Cerebellar nuclear complex (tissue), 1 donor: ENCODE measurements around the gene MYO16.
"Not testable (repeated sequence)": the region's sequence is repeated elsewhere in the genome, so short reads cannot be mapped to it uniquely, and the experiment has no call there.

Experiments used
- DNase-seq, 2 experiments: peaks; one replicate each; lab custom pipeline; 2025; lab: John Stamatoyannopoulos, UW

MYO16 gene

DNA sequence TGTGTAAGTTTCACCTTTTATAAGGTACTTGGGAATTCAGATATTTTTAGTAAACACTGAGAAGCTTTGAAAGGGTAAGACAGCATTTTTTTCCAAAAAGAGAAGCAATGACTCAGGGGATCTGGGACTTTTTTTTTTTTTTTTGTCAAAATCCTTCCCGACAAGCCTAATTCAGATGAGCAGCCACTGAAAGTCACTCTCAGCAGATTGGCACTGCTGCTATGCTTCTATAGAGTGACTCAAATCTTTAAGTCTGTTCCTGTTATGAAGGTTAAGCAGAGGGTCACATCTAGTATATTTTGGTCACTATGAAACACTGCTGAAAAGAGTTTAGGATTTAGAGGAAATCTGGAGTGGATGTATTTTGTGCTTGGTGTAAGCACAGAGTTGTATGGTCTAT is 571.1 kb downstream of the MYO16 start:
- DNase-seq = no peak

DNA sequence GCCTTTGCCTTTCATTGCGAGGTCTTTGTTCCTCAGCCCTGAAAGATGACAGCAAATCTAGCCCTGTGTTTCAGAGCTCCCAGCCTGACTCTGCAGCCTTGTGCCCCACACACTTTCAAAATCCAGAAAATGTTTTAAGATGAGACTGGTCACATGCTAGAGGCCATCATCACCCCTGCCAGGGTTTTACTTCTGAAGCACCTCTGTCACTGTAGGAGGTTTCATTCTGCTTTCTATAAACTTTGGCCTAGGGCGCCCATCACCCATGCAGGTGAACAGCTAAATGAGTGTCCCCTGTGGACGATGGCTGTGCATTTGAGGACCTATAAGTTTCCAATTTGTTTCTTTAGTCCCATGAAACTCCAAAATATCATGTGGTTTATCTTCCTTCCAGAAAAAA is 574.2 kb downstream of the MYO16 start:
- no peak for DNase-seq

DNA sequence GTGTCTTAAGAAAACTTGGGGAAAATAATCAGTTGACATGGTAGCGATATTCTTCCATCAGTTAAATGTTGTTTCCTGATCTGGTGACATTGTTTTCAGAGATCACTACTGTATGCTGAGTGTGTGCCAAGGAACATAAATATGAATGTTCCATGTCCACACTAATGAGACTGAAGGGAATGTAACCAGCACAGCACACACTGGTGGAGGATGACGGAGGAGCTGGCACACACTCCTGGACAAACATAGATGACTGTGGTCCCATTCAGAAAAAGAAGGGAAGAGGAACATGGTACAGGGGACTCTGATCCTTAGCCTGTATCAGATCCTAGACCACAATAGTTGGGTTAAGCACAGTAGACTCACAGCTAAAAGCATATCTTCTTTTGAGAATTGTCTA is 574.8 kb downstream of the MYO16 start:
- DNase-seq = no peak

DNA sequence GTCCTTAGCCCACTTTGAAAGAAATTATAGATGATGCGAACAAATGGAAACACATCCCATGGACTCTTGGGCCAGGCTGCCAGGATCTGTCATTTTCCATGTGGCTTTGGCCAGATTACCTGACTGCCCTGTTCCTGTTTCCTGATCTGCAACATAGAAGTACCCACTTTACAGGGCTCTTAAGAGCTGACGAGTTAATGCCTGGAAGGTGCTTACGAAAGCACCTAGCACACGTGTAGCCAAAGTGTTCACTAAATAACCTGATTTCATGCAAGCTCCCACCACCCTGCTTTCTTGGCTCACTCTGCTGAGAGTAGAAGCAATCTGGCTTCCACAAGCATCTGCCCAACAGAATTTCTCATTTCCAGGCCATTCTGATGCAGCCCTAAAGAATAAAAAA is 575.2 kb downstream of the MYO16 start:
- no peak for DNase-seq

DNA sequence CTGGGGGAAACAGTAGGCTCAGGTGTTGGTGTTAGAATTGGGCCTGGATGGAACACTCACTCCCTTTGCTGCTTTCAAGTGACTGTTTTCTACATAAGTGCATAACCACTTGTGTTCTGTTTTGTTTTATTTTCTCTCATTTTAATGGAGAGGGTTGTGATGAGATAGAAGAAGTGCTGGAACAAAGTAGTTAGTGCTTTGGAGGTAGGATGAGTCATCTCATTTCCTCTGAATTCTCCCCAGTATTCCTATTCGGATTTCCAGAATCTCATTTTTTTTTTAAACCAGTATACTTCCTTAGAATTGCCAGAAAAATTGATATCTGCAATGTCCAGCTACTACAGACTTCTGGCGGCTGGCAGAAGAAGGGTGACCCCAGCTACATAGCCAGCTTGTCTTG is 575.9 kb downstream of the MYO16 start:
- no peak for DNase-seq

DNA sequence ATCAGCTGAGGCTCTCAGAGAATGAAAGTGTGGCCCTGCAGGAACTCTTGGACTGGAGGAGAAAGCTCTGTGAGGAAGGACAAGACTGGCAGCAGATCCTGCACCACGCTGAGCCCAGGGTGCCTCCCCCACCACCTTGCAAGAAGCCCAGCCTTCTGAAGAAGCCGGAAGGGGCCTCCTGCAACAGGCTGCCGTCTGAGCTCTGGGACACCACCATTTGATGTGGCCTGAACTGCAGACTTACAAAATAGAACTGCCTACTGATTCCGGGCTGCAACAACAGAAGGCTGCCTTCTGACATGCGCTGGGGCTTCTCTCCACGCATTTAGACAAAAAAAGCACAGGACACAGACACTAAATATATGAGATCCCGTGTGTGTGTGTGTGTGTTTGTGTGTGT is 577.2 kb downstream of the MYO16 start:
- no peak for DNase-seq

DNA sequence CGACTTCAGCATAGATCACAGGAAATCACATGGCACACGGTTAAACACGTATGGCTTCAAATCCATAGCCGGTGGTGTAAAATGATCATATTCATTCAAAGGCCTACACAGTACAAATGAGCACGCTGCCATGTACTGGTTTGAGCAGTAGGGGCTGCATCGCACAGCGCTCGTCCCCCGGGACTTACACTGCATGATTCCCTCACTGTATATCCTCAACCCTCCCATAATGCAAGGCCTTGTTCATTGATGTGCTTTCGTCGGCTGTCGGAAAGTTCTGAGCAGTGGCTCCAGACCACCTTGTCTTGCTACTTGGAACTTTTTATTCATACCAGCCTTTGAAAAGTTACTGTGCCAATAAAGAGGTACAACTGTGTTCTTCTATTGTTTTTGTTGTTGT is 578.2 kb downstream of the MYO16 start:
- no peak for DNase-seq

DNA sequence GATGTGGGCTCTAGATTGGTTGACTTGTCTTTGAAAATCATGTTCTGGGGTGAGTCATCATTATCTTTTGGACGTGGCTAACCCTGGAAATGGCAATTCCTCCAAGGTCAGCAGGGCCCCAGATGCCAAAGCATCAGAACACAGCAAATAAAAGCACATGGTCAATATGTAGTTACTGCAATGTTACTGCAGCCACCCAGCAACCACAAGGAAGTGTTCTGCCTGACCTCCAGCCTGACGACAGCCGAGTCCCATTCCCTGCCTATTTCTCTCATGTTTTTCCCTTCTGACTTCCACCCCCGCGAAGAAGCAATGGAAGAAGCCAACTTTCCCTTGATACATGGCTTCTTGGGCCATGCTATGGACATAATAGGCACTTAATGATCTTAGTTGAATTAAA is 579.1 kb downstream of the MYO16 start:
- no peak for DNase-seq

DNA sequence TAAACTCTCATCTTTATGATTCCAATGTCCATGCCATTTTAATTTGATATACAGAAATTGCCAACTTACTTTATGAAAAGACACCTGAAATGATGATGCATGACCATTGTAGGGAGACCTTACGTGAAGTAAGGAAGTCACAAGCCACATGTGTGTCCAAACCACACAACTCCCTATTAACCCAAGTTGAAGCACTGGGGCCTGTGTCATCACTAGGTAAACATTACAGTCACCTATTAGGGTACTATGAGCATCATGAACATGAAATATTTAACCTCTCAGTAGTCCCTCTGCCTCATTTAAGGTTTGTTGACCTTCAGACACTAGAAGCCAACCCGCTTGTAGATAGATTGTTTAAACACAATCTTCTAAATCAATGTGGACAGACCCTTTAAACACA is 580.1 kb downstream of the MYO16 start:
- DNase-seq = no peak

DNA sequence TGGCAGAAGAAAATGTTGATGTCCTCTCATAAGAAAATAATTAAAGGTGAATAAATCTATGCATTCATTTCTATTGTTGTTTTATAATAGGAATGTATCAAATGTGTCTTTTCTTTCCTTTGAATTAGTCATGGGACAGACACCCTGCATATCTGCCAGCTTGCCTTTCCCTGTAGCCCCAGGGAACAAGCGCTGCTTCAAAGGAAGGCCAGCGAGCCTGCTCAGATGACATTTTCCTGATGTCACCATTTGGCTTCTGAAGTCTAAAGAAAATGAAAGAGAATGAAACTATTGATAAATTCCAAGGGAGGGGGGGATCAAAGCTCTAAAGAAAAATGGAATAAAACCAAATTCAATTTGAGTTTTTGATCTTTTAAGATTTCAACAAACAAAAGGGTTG is 582.2 kb downstream of the MYO16 start:
- no peak for DNase-seq

DNA sequence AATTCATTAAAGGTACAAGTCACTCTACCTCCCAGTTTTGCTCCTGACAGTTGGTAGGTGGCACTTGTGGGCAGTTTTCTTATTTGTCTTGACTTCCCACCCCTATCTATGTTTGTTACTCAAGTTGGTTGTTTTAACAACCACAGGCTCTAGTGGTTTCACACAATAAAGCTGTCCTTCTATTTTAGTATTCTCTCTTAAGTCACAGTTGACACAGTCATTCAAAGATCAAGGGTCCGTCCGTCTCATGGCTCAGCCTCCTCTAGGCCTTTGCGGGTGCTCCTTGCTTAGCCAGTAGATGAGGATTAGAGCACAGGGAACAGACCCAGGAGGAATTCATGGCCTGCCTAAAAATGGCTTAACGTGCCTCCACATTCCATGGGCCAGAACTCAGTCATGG is 583.2 kb downstream of the MYO16 start:
- no peak for DNase-seq

DNA sequence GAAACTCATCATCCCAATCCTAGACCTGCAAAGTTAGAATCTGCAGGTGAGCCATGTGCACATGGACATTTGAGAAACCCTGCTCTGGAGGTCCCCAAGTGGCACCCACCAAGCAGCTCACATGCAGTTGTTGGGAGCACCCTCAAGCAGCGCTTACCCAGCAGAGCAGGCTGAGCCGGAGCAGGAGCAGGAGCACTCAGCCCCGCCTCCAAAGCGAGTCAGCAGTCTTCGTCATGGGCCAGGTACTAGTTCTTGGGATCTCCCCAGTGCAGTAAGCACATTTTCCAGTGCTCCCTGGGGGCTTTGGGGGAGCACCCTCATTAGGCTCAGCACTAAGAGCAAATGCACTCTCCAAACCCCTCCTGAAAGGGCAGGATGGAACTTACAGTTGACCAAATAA is 584.3 kb downstream of the MYO16 start:
- no peak for DNase-seq

DNA sequence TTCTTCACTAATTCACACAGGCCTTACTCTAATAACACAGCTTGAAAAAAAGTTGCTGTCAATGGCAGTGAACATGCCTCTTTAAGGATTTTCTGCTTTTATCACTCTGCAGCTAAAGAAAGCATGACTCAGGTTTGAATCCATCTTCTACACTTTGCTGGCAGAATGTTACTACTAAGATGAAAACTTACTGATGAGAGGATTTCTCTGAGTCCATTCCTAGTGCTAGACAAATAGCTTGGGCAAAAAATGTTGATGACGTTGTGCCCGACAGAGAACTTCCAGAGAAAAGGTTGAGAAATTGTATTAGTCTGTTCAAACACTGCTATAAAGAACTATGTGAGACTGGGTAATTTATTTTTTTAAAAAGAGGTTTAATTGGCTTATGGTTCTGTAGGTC is 585.0 kb downstream of the MYO16 start:
- DNase-seq = no peak

DNA sequence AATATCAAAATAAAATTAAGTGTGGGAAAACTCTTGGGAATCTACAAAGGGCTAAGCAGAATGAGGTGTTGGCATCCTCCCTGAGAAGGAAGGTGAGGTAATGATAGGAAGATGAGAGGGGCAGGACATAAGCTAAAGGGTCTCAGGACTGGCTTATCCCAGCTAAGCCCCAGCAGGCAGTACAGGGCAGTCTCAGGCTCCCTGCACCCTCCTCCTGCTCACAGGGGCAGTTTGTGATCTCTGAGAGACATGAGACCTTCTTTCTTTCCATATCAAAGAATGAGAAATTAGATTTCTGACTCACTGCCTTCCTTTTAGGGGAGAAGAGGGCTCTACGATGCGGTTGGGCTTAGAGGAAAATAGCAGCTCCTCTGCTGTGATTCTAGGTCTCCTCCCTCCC is 586.0 kb downstream of the MYO16 start:
- no peak for DNase-seq

DNA sequence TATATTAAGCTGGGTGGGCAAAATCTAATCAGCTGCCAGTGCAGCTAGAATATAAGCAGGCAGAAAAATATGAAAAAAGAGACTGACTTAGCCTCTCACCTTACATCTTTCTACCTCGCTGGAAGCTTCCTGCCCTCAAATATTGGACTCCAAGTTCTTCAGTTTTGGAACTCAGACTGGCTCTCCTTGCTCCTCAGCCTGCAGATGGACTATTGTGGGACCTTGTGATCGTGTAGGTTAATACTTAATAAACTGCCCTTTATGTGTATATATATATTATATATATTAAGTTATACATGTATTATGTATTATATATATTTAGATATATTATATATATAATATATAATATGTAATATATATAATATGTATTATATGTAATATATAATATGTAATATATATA is 588.1 kb downstream of the MYO16 start:
- not testable (repeated sequence) for DNase-seq

DNA sequence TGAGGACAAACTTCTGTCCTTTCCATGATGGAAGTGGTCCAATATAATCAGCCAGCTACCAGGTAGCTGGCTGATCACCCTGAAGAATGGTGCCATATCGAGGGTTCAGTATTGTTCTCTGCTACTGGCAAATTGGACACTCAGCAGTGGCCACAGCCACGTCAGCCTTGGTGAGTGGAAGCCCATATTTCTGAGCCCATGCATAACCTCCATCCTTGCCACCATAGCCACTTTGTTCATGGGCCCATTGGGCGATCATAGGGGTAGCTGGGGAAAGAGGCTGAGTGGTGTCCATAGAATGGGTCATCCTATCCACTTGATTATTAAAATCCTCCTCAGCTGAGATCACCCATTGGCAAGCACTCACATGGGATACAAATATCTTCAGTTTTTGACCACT is 591.2 kb downstream of the MYO16 start:
- no peak for DNase-seq

DNA sequence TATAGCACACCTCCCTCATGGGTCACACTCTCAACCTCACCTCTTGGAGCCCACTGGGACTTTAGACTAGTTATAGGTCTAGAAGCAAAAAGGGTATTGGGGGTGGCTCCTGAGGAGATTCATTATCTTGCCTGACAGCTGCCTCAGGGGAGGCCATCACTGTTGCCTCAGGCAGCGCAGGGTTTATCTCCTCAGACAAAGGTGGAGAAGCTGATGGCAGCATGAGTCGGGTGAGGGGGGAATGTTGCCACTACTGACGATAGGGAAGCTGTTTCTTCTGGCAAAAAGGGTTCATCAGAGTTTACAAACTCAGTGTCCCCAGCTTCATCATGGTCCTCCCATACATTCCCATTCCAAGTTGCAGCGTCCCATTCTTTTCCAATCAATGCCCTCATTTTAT is 594.6 kb downstream of the MYO16 start:
- no peak for DNase-seq

DNA sequence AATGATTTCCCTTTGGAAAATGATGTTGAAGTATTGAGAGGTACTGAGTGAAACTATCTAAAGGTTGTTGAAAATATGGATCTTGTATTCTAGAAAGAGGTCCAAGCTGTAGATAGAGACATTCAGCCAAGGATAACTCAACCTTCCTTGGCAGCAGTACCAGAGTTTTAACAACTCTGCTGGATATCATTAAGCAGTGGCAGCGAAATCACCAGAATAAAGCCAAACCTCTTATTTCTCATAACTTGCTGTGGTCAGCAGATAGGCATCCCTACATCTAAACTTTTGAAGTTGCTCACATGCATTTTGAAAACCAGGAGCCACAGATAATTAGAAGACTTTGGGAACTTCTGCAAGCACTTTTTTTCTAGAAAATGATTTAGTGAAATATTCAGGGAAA is 597.2 kb downstream of the MYO16 start:
- DNase-seq = no peak

DNA sequence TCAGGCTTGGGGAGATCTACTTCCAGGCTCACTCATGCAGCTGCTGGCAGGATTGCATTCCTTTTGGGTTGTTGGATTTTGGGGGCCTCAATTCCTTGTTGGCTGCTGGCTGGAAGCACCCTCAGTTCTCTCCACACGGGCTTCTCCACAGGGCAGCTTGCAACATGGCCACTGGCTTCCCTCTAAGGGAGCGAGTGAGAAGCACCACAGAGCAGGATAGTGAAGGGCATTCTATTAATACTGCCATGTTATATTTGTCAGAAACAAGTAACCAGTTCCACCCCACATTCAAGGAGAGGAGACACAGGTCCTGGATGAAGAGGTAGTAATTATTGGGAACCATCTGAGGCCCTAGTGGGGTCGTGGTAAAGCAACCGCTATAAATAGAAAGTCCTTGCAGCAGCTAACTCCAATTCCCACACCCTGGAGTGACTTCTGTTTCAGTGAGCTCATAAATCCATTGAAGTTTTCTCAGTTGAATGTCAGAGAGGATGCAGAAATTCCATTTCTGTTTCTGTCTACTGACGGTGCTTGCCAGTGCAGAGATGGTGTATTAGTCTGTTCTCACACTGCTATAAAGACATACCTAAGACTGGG is 598.0 kb downstream of the MYO16 start:
- no peak for DNase-seq

DNA sequence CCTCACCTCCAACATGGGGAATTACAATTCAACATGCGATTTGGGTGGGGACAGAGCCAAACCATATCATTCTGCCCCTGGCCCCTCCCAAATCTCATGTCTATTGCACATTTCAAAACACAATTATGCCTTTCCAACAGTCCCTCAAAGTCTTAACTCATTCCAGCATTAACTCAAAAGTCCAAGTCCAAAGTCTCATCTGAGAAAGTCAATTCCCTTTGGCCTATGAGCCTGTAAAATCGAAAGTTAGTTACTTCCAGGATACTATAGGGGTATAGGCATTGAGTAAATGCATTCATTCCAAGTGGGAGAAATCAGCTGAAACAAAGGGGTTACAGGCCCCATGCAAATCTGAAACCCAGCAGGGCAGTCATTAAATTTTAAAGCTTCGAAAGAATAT is 598.8 kb downstream of the MYO16 start:
- no peak for DNase-seq

DNA sequence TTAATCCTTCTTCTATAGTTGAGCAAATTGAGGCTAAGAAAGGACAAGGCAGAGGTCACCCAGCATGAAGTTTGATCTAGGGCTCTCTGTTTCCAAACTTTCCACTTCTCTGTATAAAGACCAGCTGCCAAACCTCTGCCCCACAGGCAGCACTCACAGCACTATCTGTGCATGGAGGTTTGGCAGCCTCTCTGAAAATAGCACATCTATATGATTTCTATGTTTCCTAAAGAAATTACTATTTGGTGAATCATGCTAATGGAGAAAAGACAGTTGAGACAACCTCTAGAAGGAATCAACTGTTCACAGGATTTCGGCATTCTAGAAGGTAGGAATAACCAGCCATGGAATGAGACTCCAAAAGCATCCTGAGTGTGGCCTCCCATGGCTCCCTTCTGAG is 602.5 kb downstream of the MYO16 start:
- DNase-seq = no peak

DNA sequence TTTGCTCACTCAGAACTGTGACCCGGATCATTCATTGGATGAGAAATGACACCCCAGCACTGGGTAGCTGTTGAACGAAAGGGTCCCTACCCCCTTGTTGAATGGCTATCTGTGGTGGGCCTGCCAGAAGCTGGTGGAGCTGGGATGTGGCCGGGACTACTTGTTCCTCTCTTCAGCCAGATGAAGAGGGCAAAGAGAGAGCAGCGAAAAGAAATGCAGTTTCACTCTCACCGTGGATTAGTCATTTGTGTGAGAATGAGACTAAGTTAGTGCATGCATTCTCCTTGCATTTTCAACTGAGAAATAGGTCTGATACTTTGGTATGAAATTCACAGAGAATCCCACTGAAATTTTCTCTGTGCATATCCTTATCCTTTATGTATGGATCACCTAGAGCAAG is 603.9 kb downstream of the MYO16 start:
- DNase-seq = no peak

DNA sequence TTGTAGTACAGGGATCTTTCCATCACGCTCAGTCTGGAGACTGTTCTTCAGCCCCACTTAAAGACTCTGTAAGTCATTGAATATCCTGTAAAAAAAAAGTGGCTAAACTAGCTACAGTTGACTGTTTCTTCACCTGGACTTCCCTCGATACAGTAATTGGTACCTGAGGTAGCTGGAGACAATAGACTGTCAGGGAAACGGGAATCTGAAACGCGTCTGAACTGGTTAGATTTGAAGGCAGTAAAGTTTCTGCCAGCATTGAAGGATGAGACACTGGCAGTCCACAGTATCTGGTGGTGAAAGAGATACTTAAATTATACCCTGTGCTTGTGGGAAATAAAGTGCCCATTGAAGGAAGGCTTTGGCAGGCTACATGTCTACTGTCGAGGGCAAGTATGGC is 606.5 kb downstream of the MYO16 start:
- no peak for DNase-seq

DNA sequence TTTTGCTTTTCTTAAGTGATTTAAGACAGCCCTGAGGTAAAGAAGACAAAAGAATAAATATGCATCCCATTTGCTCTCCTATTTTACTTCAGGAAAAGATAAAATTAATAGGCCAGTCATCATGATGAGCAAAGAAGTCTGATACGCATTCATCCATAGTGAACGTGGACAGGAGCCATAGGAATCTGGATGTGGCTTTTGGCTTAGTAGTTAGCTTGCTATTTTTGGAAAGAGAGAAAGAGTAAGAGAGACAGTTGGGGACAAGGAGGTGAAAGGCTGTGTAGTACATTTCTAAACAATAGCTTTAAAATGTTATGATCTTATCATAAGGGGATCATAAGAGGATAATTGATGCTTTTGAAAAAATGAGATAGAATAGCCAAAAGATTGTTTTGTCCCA is 611.7 kb downstream of the MYO16 start:
- DNase-seq = no peak
